ENCODE data around the gene PIP5K1B. TPM values are rescaled to one million over a fixed set of nuclear protein-coding genes. Genes with fewer than 3 reads are reported as not detected.

Gene PIP5K1B
- total RNA-seq, 1 experiment from 2014 or later = not detected

Other genes with a start within 250 kb of the PIP5K1B start
- gene TMEM252, start 164.4 kb upstream of the PIP5K1B start, total RNA-seq (2021; ENCODE audit: unreplicated experiment) = not detected